Stomach (tissue), 4 donors: ENCODE measurements around the gene SFMBT2.

Experiments used
- EP300 ChIP-seq: sonication (generic); formaldehyde crosslinking; IDR thresholded peaks from one replicate; pipeline ENCODE4 v1.6.1; 2017; ENCODE audit warnings: antibody characterized with exemption
- POLR2A ChIP-seq, 4 donors: fragments of 450-650 bp; IDR thresholded peaks; one replicate each; pipeline ENCODE4 v1.6.1; 2016; ENCODE audit warnings: antibody characterized with exemption in 4 of 4, control low read depth in 2 of 4, mild to moderate bottlenecking in 1 of 4, moderate library complexity in 1 of 4
- POLR2AphosphoS5 ChIP-seq, 3 donors: sonication (generic); formaldehyde crosslinking; IDR thresholded peaks; one replicate each; pipeline ENCODE4 v1.6.1; 2016; ENCODE audit warnings: antibody characterized with exemption in 3 of 3
- TF ChIP-seq, protein P1 (sequence below), 7 experiments: fragments of 450-650 bp in 4 of 7; fragments of 200-600 bp in 3 of 7; sonication (generic) in 3 of 7; IDR thresholded peaks; one replicate each; pipeline ENCODE4 v1.5.1; 2016 to 2019; ENCODE audit warnings: antibody characterized with exemption in 7 of 7, control low read depth in 2 of 7, mild to moderate bottlenecking in 1 of 7

GRCh38 chr10:7168414-7168813, 242.4 kb downstream of the SFMBT2 start:
- TF ChIP-seq, protein P1, sequence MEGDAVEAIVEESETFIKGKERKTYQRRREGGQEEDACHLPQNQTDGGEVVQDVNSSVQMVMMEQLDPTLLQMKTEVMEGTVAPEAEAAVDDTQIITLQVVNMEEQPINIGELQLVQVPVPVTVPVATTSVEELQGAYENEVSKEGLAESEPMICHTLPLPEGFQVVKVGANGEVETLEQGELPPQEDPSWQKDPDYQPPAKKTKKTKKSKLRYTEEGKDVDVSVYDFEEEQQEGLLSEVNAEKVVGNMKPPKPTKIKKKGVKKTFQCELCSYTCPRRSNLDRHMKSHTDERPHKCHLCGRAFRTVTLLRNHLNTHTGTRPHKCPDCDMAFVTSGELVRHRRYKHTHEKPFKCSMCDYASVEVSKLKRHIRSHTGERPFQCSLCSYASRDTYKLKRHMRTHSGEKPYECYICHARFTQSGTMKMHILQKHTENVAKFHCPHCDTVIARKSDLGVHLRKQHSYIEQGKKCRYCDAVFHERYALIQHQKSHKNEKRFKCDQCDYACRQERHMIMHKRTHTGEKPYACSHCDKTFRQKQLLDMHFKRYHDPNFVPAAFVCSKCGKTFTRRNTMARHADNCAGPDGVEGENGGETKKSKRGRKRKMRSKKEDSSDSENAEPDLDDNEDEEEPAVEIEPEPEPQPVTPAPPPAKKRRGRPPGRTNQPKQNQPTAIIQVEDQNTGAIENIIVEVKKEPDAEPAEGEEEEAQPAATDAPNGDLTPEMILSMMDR (IDR thresholded peaks at IDR 0.05), result no peak
- TF ChIP-seq EP300 (no peak), POLR2AphosphoS5 (IDR thresholded peaks at IDR 0.05) (peak in 1 of 3 donors; percentile 25), POLR2A (IDR thresholded peaks at IDR 0.05) (no peak)
